Gastrocnemius medialis (tissue), 4 donors: Measurements from ENCODE around the gene PCDHGA11.
"Not testable (repeated sequence)": the region's sequence is repeated elsewhere in the genome, so short reads cannot be mapped to it uniquely, and the experiment has no call there.

ENCODE experiments used
- POLR2A ChIP-seq, 2 donors: fragments of 450-650 bp; IDR thresholded peaks; one replicate each; pipeline ENCODE4 v1.6.1; 2017; ENCODE audit warnings: antibody characterized with exemption in 2 of 2, mild to moderate bottlenecking in 2 of 2, moderate library complexity in 2 of 2
- TF ChIP-seq, protein P1 (sequence below), 5 experiments: fragments of 450-650 bp in 3 of 5; fragments of 200-600 bp in 2 of 5; sonication (generic) in 2 of 5; IDR thresholded peaks in 4 of 5; conservative IDR thresholded peaks in 1 of 5; 1 replicate in 4 of 5; 2 replicates in 1 of 5; pipeline ENCODE4 v1.5.1; 2016 to 2019; ENCODE audit warnings: antibody characterized with exemption in 5 of 5, mild to moderate bottlenecking in 3 of 5, moderate library complexity in 3 of 5

- TF ChIP-seq, protein P1, sequence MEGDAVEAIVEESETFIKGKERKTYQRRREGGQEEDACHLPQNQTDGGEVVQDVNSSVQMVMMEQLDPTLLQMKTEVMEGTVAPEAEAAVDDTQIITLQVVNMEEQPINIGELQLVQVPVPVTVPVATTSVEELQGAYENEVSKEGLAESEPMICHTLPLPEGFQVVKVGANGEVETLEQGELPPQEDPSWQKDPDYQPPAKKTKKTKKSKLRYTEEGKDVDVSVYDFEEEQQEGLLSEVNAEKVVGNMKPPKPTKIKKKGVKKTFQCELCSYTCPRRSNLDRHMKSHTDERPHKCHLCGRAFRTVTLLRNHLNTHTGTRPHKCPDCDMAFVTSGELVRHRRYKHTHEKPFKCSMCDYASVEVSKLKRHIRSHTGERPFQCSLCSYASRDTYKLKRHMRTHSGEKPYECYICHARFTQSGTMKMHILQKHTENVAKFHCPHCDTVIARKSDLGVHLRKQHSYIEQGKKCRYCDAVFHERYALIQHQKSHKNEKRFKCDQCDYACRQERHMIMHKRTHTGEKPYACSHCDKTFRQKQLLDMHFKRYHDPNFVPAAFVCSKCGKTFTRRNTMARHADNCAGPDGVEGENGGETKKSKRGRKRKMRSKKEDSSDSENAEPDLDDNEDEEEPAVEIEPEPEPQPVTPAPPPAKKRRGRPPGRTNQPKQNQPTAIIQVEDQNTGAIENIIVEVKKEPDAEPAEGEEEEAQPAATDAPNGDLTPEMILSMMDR (IDR thresholded peaks at IDR 0.05 in 4 of 5, conservative IDR thresholded peaks at IDR 0.05 in 1 of 5) = not testable (repeated sequence)
- not testable (repeated sequence) for TF ChIP-seq POLR2A (IDR thresholded peaks at IDR 0.05)
Measured at GRCh38 chr5:141375444-141376155, 45.3 kb upstream of the PCDHGA11 start.
